Urinary bladder (tissue), 4 donors: ENCODE measurements around the gene C2CD5. TPM values are rescaled to one million over a fixed set of nuclear protein-coding genes. Genes with fewer than 3 reads are reported as not detected.
"Not testable (repeated sequence)": the region's sequence is repeated elsewhere in the genome, so short reads cannot be mapped to it uniquely, and the experiment has no call there.

Experiments used
- DNase-seq: peaks from one replicate; pipeline ENCODE4 v3.0.0-alpha.2; 2015; ENCODE audit errors: extremely low spot score
- H3K27ac ChIP-seq: one replicate; pipeline ENCODE4 v1.5.1; 2013; ENCODE audit warnings: low read depth, mild to moderate bottlenecking, moderate library complexity
- H3K36me3 ChIP-seq: one replicate; pipeline ENCODE4 v1.6.1; 2013; ENCODE audit warnings: mild to moderate bottlenecking, moderate library complexity; ENCODE audit not compliant: insufficient read depth
- H3K4me1 ChIP-seq: one replicate; pipeline ENCODE4 v1.6.1; 2013; ENCODE audit warnings: mild to moderate bottlenecking, moderate library complexity; ENCODE audit not compliant: insufficient read depth
- H3K4me3 ChIP-seq: one replicate; pipeline ENCODE4 v1.5.1; 2013; ENCODE audit warnings: low read depth, low read length
- WGBS: extraction: QIAGEN DNeasy Blood & Tissue Kit; methylation state at CpG from one replicate; pipeline ENCODE4 v1.1.7; 2013; 5-methylcytosine and 5-hydroxymethylcytosine counted together
- polyA plus RNA-seq: library from polyadenylated mRNA; stranded (reverse); fragments of 200-250 nt; gene quantifications from one replicate; pipeline ENCODE4 v1.2.3, GENCODE V29; 2013
- total RNA-seq: library from RNA; depleted of rRNA; stranded (reverse); fragments of >200 nt; gene quantifications from one replicate; pipeline ENCODE4 v1.2.3, GENCODE V29; 2014
- donor health status: healthy with polysubstance abuse.
- donor health status: healthy.

C2CD5 gene
- total and polyA plus RNA-seq, 2 donors = 18.0 to 109 TPM

GRCh38 chr12:22527999-22528398 is 16.3 kb downstream of the C2CD5 start:
- Histone ChIP-seq H3K36me3 (peaks cover 4% of the 10 kb centered on the region), H3K4me3 (no peak overlapping the region)
- 95% methylated on average over 1 of the region's 1 CpG for WGBS

GRCh38 chr12:22526836-22527235 is 17.5 kb downstream of the C2CD5 start:
- Histone ChIP-seq H3K4me3 (no peak overlapping the region), H3K36me3 (peaks cover 4% of the 10 kb centered on the region), H3K27ac (no peak overlapping the region), H3K4me1 (no peaks in the 10 kb centered on the region)
- 94% methylated on average over 3 of the region's 3 CpGs for WGBS
- DNase-seq = no peak

More at GRCh38 chr12:22527999-22528398, 16.3 kb downstream of the C2CD5 start:
- no peak for DNase-seq
- Histone ChIP-seq H3K4me1 (no peaks in the 10 kb centered on the region), H3K27ac (no peak overlapping the region)

GRCh38 chr12:22525426-22525825 is 18.9 kb downstream of the C2CD5 start:
- Histone ChIP-seq H3K4me3 (no peak overlapping the region), H3K4me1 (no peaks in the 10 kb centered on the region), H3K36me3 (peaks cover 4% of the 10 kb centered on the region), H3K27ac (no peak overlapping the region)
- WGBS = 93% methylated on average over 2 of the region's 2 CpGs
- DNase-seq = no peak

GRCh38 chr12:22518998-22519397 is 25.3 kb downstream of the C2CD5 start:
- no peak for DNase-seq
- Histone ChIP-seq H3K4me1 (no peaks in the 10 kb centered on the region), H3K36me3 (peaks cover 2% of the 10 kb centered on the region), H3K4me3 (no peak overlapping the region), H3K27ac (no peak overlapping the region)
- 86% methylated on average over 6 of the region's 6 CpGs for WGBS

- no peak overlapping the region for H3K27ac ChIP-seq
- H3K36me3 ChIP-seq = no peaks in the 10 kb centered on the region
- H3K4me1 ChIP-seq = no peaks in the 10 kb centered on the region
- no peak for DNase-seq
- no peak overlapping the region for H3K4me3 ChIP-seq
- WGBS = 10% methylated on average over 1 of the region's 1 CpG
These were observed 26.2 kb downstream of the C2CD5 start for GRCh38 chr12:22518060-22518719.

- no peak overlapping the region for H3K4me3 ChIP-seq
- WGBS = 88% methylated on average over 1 of the region's 1 CpG
- no peaks in the 10 kb centered on the region for H3K4me1 ChIP-seq
- no peak overlapping the region for H3K27ac ChIP-seq
- DNase-seq = no peak
- H3K36me3 ChIP-seq = no peaks in the 10 kb centered on the region
These were observed 29.5 kb downstream of the C2CD5 start for GRCh38 chr12:22514875-22515274.

GRCh38 chr12:22505826-22506225 is 38.5 kb downstream of the C2CD5 start:
- 97% methylated on average over 2 of the region's 2 CpGs for WGBS
- no peak for DNase-seq
- no peaks in the 10 kb centered on the region for H3K36me3 ChIP-seq
- no peaks in the 10 kb centered on the region for H3K4me1 ChIP-seq
- no peak overlapping the region for H3K27ac ChIP-seq
- no peak overlapping the region for H3K4me3 ChIP-seq

- Histone ChIP-seq H3K36me3 (no peaks in the 10 kb centered on the region), H3K4me1 (no peaks in the 10 kb centered on the region), H3K4me3 (no peak overlapping the region), H3K27ac (no peak overlapping the region)
- DNase-seq = no peak
- WGBS = 74% methylated on average over 4 of the region's 4 CpGs
These were observed 44.2 kb downstream of the C2CD5 start for GRCh38 chr12:22500100-22500499.

- no peak overlapping the region for H3K4me3 ChIP-seq
- WGBS = 91% methylated on average over 2 of the region's 2 CpGs
- no peaks in the 10 kb centered on the region for H3K4me1 ChIP-seq
- no peaks in the 10 kb centered on the region for H3K36me3 ChIP-seq
- DNase-seq = no peak
- no peak overlapping the region for H3K27ac ChIP-seq
These were observed 44.9 kb downstream of the C2CD5 start for GRCh38 chr12:22499445-22499844.

- Histone ChIP-seq H3K27ac (no peak overlapping the region), H3K36me3 (peaks cover 6% of the 10 kb centered on the region), H3K4me1 (no peaks in the 10 kb centered on the region), H3K4me3 (no peak overlapping the region)
- DNase-seq = no peak
- 80% methylated on average over 1 of the region's 1 CpG for WGBS
These were observed 50.0 kb downstream of the C2CD5 start for GRCh38 chr12:22494319-22494718.

- Histone ChIP-seq H3K4me3 (no peak overlapping the region), H3K4me1 (no peaks in the 10 kb centered on the region), H3K36me3 (peaks cover 6% of the 10 kb centered on the region), H3K27ac (no peak overlapping the region)
- DNase-seq = no peak
- 97% methylated on average over 1 of the region's 1 CpG for WGBS
These were observed 53.3 kb downstream of the C2CD5 start for GRCh38 chr12:22491034-22491433.

GRCh38 chr12:22488478-22488877 is 55.9 kb downstream of the C2CD5 start:
- peaks cover 6% of the 10 kb centered on the region for H3K36me3 ChIP-seq
- no peak overlapping the region for H3K4me3 ChIP-seq
- H3K4me1 ChIP-seq = no peaks in the 10 kb centered on the region
- 98% methylated on average over 3 of the region's 3 CpGs for WGBS
- DNase-seq = no peak
- no peak overlapping the region for H3K27ac ChIP-seq

- 96% methylated on average over 3 of the region's 3 CpGs for WGBS
- not testable (repeated sequence) for H3K36me3 ChIP-seq, H3K4me1 ChIP-seq, DNase-seq, H3K27ac ChIP-seq, H3K4me3 ChIP-seq
These were observed 56.7 kb downstream of the C2CD5 start for GRCh38 chr12:22487683-22488082.

- Histone ChIP-seq H3K27ac (no peak overlapping the region), H3K4me1 (no peaks in the 10 kb centered on the region), H3K4me3 (no peak overlapping the region), H3K36me3 (no peaks in the 10 kb centered on the region)
- no peak for DNase-seq
- 87% methylated on average over 5 of the region's 5 CpGs for whole genome bisulfite sequencing
These were observed 62.7 kb downstream of the C2CD5 start for GRCh38 chr12:22481547-22482104.
